ENCODE results near the gene DIAPH3.

Gene DIAPH3

DNA sequence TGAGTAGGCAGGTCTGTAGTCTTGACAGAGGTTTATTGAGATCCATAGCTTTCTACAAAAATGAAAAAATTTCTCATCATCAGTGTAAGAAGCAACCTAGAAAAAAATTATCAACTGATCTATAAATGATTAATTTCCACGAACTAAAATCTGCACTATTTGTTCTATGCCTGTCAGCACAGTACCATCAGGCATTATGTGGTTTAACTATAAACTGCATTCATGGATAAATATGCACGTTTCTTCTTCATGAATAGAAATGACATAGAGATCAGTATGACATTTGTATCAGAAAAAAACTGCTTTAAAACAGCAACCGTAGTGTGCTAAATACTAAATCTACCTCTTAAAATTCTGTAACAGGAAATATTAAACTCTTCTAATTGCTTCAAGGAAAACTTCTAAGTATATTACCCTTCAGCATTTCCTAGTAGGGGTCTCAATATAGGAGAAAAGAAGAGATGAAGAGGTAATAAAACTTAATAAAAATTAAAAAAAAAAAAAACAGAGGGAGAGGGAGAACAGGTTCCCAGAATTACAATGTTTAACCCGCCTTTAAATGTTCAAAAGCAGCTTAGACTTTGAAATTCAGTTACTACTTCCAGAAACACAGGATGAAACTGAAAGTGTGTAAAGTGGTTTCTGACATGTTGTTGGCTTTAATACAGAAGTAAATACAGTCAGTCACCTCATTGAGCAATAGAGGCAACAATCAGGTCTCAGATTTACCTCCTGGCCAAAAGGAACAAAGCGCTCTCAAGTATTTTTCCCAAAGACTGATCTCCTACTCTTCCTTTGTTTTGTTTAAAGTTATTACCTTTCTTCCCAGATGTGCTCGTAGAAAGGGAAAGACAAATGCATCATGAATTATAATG is 144.4 kb downstream of the DIAPH3 start:
- no peak for DNase-seq (ENCODE audit: low read depth)

GRCh38 chr13:60018536-60018935 is 145.2 kb downstream of the DIAPH3 start:
- no peak for DNase-seq (ENCODE audit: low read depth)

DNA sequence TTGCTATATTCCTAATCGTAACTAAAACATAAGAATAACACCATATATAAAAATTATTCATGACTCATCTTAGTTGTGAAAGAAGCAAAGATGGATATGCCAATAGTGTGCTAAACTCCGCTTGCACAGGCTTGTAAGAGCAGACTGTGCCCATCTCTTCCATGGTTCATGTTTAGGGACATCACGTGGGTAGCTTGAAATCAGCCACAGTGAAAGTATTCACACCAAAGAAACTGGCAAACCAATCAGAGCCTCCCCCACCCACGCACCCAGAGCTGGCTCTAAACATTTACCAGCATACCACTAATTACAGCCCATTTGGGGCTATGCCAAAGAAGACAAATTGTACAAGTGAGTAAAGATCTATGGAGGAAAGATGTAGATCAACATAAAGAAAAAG is 147.5 kb downstream of the DIAPH3 start:
- no peak for DNase-seq (ENCODE audit: low read depth)

- DNase-seq (ENCODE audit: low read depth) = no peak
Observed at GRCh38 chr13:60013166-60013565, 150.6 kb downstream of the DIAPH3 start.

DNA sequence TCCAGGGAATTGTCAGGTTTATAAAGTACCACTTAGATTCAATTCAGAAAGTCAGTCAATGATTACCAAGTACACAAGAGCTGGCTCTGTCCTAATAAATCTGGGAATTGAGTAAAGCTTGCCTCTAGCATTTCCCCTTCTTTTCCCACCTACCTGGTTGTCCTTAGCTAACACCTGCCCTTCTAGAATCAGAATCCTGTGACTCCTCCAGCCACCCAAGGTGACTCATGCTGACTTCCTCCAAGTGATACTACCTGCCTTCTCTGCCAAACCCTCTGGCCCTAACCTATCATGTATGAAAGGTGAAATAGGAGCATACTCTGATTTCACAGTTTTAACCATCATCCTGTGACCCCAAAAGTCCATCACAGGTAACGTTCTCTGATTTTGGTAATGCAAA is 151.2 kb downstream of the DIAPH3 start:
- no peak for DNase-seq (ENCODE audit: low read depth)

DNA sequence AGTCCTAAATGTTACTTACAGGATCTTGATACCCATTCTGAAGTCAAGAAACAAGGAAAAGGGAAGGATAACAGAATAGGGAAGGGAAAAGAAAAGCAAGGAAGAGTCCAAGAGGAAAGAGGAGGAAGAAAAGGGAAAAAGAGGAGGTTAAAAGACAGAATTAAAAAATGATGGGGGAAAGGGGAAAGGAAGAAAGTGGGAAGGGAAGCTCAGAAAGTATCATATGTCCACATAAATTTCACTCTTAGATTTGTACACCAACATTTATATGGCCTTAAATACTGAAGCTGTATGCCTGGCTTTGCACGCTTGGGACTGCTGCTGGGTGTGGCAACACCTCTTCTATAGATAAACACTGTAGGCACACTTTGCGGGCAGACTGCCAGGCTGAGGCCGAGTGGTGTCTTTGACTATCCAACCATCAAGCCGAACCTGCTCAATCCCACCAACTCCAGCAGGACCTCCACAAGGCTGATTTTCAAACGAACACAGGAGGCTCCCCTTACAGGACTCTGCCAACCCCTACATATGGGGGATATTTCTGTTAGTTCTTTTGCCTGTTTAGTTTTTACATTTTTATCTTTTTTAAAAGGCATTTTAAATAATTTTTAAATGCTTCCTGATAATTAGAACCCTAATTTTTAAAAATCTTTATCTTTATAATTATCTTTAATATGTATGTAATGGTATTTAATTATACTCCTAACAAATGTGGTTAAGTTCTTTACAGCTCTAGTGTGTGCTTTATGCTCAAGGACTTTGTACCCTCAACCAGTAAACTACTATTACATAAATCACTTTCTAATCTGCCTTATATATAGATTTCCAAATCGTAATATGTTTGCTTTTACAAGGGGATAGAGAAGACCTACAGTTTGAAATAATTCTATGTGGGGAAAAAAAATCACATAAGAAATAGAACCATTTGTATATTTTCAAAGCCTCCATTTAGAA is 154.2 kb downstream of the DIAPH3 start:
- DNase-seq (ENCODE audit: low read depth) = no peak

DNA sequence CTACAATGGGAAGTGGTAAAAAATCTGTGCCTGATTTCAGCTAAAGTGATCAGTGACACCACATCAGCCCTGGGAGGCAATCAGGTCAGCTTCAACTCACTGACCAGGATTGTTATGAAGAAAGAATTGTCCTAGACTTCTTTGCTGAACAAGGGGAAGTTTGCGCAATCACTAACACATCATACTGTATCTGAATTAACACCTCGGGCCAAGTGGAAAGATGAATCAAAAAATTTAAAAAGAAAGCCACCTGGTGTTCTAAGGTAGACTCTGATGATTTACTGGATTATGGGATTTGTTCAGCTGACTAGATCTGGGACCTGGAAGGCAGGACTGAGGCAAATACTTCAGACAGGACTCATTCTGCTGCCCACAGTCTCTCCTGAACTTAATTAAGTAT is 161.8 kb downstream of the DIAPH3 start:
- no peak for DNase-seq (ENCODE audit: low read depth)

GRCh38 chr13:60000976-60001375 is 162.8 kb downstream of the DIAPH3 start:
- no peak for DNase-seq (ENCODE audit: low read depth)

DNA sequence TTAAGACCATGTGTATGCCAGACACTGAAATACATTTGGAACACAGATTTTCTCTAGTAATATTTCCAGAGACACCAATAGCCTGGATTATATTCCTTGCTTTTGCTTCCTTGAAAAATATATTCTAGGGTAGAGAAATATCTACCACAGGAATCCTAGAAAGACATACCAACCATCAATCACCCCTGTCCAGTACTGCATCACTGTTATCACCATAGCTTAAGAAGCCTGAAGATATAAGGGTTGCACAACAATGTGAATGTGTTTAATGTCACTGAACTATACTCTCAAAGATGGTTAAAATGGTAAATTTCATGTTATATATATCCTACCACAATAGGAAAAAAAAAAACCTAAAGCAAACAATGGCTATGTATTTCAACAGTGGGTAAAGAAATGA is 163.6 kb downstream of the DIAPH3 start:
- no peak for DNase-seq (ENCODE audit: low read depth)

DNA sequence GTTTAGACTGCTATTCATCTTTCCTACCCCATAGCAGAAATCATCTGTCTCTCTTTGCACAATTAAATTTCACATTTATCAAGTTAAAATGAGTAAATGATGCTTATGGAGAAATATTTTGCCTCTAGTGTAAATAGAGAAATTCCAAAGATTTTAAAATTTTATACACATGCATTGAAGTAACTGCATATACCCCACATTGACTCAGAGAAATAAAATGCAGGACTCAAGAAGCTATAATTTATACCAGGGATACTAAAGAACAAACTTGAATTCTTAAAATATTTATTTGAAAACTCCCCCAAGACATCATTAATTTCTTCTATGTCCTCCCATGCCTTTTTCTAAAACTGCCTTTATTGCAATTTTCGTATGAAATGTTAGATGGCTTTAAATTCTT is 165.8 kb downstream of the DIAPH3 start:
- DNase-seq (ENCODE audit: low read depth) = no peak

GRCh38 chr13:59996461-59996980 is 167.2 kb downstream of the DIAPH3 start:
- no peak for DNase-seq (ENCODE audit: low read depth)

DNA sequence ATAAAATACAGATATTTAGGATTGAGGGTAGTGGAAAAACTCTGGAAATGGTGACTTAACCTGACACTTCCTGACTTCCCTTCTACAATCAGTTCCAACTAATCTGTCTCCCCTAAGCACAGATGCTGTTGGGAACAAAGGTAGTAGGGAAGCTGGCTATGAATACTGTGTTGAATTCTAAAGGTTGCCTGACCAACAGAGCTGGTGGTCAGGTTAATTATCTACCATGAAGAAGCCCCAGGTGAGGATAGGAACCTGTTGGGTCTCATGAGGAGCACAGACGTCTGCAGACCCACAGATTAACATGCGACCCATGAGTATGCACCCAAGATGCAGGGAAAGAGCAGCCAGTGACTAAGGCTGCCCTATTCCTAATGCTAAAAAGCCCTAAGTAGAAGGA is 172.3 kb downstream of the DIAPH3 start:
- DNase-seq (ENCODE audit: low read depth) = no peak

DNA sequence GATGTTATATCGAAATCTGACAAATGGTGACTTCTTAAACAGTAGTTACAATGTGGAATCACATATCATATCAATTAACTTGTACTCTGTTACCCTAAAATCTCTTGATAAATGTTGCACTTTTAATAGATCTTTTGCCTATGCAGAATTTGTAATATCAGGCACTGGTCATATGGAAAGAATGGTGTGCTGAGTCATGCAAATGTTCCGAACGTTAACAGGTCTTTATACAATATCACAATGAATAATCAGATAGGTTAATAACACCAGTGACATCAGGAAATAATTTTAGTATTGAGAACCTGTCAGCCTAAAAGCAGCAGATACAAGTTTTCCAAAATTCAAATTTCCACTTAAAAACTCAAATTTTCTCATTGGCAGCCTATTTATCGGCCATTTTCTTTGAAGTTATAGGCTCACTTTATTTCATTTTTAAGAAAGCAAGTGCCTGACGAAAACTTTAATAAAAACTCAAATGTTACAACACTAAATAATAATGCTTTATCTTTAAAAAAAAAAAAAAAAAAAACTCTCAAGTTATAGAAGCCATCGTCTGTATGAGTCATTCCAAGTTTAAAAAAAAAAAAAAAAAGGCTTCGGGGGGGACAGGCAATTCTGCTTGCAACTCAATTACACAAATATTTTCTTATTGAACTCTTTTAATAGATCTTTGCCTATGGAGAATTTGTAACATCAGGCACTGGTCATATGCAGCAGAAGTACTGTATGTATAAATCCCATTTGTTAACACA is 180.9 kb downstream of the DIAPH3 start:
- no peak for DNase-seq (ENCODE audit: low read depth)

DNA sequence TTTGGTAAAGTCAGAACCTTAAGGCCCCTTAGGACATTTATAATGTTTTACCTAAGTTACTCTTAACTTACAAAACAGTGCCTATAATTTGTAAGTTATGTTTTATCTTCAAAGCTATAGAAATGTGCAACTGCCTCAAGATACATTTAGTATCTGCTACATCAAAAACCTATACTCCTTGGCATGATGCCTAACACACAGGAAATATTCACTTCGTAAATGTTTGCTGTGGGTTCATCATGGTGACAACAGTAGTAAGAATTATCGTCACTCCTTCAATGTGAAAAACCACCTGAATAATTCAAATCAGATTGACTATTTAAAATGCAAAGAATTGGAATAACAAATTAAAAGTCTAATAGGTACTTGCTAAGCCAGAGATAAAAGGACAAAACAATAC is 184.1 kb downstream of the DIAPH3 start:
- no peak for DNase-seq (ENCODE audit: low read depth)

GRCh38 chr13:59978862-59979261 is 184.9 kb downstream of the DIAPH3 start:
- no peak for DNase-seq (ENCODE audit: low read depth)

GRCh38 chr13:59976856-59977255 is 186.9 kb downstream of the DIAPH3 start:
- no peak for DNase-seq (ENCODE audit: low read depth)

DNA sequence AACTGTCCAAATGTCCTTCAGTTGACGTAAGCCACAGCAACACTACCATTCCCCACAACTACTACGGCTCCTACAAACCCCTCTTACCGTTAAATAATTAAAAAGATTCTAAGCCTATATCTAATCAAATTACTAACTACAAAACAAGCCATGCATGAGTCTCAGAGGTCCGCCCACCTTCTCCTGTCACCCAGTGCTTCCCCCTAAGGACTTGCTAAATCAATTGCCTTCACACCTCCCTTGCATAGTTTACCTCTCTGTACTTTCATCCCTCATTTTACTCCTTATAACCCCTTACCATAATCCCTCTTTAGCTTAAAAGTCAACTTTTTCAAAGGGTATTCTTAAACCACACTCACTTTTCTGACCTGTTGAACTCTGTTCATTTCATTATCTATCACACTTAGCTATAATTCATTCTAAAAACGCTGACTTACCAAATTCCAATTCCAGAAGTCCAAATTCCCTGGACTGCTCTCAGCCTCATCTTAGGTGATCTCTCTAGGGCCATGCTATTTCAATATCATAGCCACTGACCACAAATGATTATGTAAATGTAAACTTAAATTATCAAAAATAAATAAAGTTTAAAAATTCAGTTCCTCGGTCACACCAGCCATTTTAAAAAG is 187.8 kb downstream of the DIAPH3 start:
- DNase-seq (ENCODE audit: low read depth) = no peak

DNA sequence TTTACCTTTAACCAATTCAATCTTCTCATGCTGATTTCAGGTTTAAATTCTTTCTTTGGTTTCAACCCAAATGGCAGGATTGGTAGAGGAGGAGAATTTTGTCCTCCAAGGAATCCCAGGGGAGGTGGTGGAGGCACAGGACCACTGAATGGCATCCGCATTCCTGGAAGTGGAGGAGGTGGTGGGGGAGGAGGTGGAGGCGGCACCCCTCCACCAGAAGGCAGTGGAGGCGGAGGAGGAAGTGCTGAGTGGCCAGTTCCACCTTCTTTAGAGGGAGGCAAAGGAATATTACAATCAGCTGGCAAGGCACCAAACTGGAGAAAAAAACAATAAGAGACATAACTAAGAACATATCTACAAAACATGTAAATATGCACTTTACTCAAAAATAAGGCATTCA is 192.9 kb downstream of the DIAPH3 start:
- DNase-seq (ENCODE audit: low read depth) = no peak

GRCh38 chr13:59963827-59964226 is 199.9 kb downstream of the DIAPH3 start:
- no peak for DNase-seq (ENCODE audit: low read depth)

- no peak for DNase-seq (ENCODE audit: low read depth)
Observed at GRCh38 chr13:59963383-59963782, 200.3 kb downstream of the DIAPH3 start.

GRCh38 chr13:59962343-59962742 is 201.4 kb downstream of the DIAPH3 start:
- no peak for DNase-seq (ENCODE audit: low read depth)

DNA sequence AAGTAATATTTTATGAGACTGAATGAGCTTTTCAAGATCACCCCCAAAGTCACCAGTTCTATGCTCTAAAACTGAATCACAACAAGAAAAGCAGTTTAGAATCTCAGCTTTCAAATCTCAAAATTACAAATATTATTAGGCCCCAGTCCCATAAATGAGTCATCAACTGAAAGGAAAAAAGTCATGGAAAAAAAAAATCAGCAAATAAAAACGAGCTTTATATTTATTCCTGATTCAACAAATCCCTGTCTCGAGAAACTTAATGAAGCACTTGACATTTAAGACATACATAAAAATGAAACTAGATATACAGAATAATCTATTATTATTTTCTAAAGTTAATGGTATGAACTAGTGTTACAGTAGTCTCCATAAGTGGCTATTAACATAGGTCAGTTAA is 203.0 kb downstream of the DIAPH3 start:
- DNase-seq (ENCODE audit: low read depth) = no peak
